Activated naive CD4-positive, alpha-beta T cell treated with anti-CD3 and anti-CD28 coated beads, Interleukin-2, amount 50 U/mL, for 72 hours (primary cell): ENCODE data around the gene LMO2. TPM values are rescaled to one million over a fixed set of nuclear protein-coding genes. Genes with fewer than 3 reads are reported as not detected.
"Not testable (repeated sequence)": the region's sequence is repeated elsewhere in the genome, so short reads cannot be mapped to it uniquely, and the experiment has no call there.

Source experiments
- ATAC-seq, 2 donors: fragments of 150-1000 bp; cut with Tn5 transposase; 2 replicates each; pipeline ENCODE4 v1.10.0; 2021; ENCODE audit warnings: mild to moderate bottlenecking in 2 of 2, moderate library complexity in 2 of 2
- DNase-seq, 2 donors: peaks; one replicate each; pipeline ENCODE4 v3.0.0; 2021 to 2022; ENCODE audit warnings: low spot score in 2 of 2
- H3K27ac Mint-ChIP-seq, 2 donors: one replicate each; pipeline ENCODE4 v1.8.0; 2022; ENCODE audit warnings: mild to moderate bottlenecking in 2 of 2, mixed read lengths in 2 of 2
- H3K36me3 Mint-ChIP-seq, 2 donors: one replicate each; pipeline ENCODE4 v1.8.0; 2022; ENCODE audit warnings: mixed read lengths in 2 of 2
- H3K9me3 Mint-ChIP-seq, 2 donors: one replicate each; pipeline ENCODE4 v1.8.0; 2022; ENCODE audit warnings: mixed read lengths in 2 of 2
- total RNA-seq, 2 donors: library from RNA; stranded (reverse); gene quantifications; one replicate each; pipeline ENCODE4 v1.2.3, GENCODE V29; 2022

The LMO2 gene
- total RNA-seq, 2 donors from 2014 or later = not detected

- H3K9me3 Mint-ChIP-seq = no peaks in the 10 kb centered on the region
- no peak for ATAC-seq
- no peak overlapping the region for H3K27ac Mint-ChIP-seq
- no peaks in the 10 kb centered on the region for H3K36me3 Mint-ChIP-seq
- no peak for DNase-seq
These were observed 64.7 kb downstream of the LMO2 start for GRCh38 chr11:33827206-33827605.

GRCh38 chr11:33825854-33826560 lies 65.9 kb downstream of the LMO2 start:
- no peak for ATAC-seq
- Mint-ChIP-seq H3K9me3 (no peaks in the 10 kb centered on the region), H3K27ac (no peak overlapping the region), H3K36me3 (no peaks in the 10 kb centered on the region)
- no peak for DNase-seq

GRCh38 chr11:33822981-33823380 lies 68.9 kb downstream of the LMO2 start:
- not testable (repeated sequence) for H3K36me3 Mint-ChIP-seq, DNase-seq, ATAC-seq, H3K27ac Mint-ChIP-seq, H3K9me3 Mint-ChIP-seq

GRCh38 chr11:33819278-33820035 lies 72.4 kb downstream of the LMO2 start:
- ATAC-seq = no peak
- DNase-seq = no peak
- Mint-ChIP-seq H3K36me3 (no peaks in the 10 kb centered on the region), H3K27ac (no peak overlapping the region), H3K9me3 (no peaks in the 10 kb centered on the region)

Other genes with a start within 250 kb of the LMO2 start
- gene C11orf91, start 191.2 kb downstream of the LMO2 start, total RNA-seq = not detected
- 10 to 100 TPM; 41.9 to 61.7 TPM for gene CD59, start 155.7 kb downstream of the LMO2 start, total RNA-seq
- gene FBXO3, start 117.6 kb downstream of the LMO2 start, total RNA-seq = 10 to 100 TPM; 13.3 to 18.4 TPM
- 100 to 1,000 TPM; 191 to 241 TPM for gene CAPRIN1, start 159.7 kb upstream of the LMO2 start, total RNA-seq
- gene NAT10, start 213.6 kb upstream of the LMO2 start, total RNA-seq = 100 to 1,000 TPM in 1 of 2 donors, 10 to 100 TPM in 1; 53.9 to 154 TPM